ENCODE data around the gene NPAS2.

Gene NPAS2

DNA sequence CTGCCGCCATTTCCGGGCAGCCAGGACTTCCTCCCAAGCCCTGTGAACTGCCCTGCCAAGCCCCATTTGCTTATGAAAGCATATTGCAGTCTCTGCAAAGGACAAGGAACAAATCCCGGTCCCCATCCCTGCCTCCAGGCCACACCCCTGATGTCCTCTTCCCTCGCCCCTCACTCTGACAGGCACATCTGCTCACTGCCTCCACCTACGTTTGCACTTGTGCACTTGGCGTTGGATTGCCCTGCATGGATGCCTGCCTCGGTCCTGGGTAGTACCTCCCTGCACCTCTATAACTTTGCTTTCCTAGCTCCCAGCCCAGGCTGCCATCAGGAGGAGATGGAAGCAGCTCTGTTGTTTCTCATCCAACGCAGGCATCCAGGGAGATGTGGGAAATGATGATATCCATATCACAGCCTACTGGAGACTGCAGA, 162.5 kb downstream of the NPAS2 start:
- no peak overlapping the region for H3K4me3 ChIP-seq (ENCODE audit: low read depth, low read length)
- DNase-seq (ENCODE audit: low read depth) = no peak
- no peak for TF ChIP-seq CTCF (IDR thresholded peaks at IDR 0.05; ENCODE audit: insufficient read depth, low read depth, low read length, missing control alignments)

GRCh38 chr2:100983201-100983600, 163.3 kb downstream of the NPAS2 start:
- TF ChIP-seq CTCF (IDR thresholded peaks at IDR 0.05; ENCODE audit: insufficient read depth, low read depth, low read length, missing control alignments) = no peak
- no peak overlapping the region for H3K4me3 ChIP-seq (ENCODE audit: low read depth, low read length)
- no peak for DNase-seq (ENCODE audit: low read depth)

DNA sequence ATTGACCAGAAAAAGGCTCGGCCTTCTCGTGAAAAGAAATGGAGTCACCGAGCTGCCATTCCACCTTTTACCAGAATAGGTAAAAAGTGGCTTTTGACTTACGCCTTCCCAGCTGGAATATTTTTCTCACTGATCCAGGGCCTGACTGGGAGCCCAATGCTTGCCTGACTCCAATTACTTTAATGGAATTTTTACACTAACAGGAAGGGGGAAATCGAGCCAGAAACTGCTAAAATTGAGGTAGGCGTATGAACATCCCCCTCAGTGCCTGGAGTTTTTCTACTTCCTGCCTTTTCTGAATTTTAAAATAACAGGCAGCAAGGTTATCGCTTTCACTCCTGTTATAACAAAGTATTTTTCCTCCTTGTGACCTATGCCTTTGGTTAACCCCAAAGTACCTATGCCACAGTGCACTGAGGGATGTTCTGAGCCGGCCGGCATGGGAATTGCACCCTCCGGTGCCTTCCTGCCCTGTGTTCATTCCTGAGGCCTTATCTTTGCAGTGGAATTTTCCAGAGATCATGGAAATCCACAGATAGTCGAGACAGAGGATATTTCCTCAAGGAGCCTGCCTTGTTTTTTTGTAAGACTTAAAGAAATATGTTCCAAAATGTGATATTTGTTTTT, 163.9 kb downstream of the NPAS2 start:
- H3K4me3 ChIP-seq (ENCODE audit: low read depth, low read length) = no peak overlapping the region
- TF ChIP-seq CTCF (IDR thresholded peaks at IDR 0.05; ENCODE audit: insufficient read depth, low read depth, low read length, missing control alignments) = no peak
- DNase-seq (ENCODE audit: low read depth) = no peak

GRCh38 chr2:100984892-100985307, 165.0 kb downstream of the NPAS2 start:
- H3K4me3 ChIP-seq (ENCODE audit: low read depth, low read length) = no peak overlapping the region
- TF ChIP-seq CTCF (IDR thresholded peaks at IDR 0.05; ENCODE audit: insufficient read depth, low read depth, low read length, missing control alignments) = peak; percentile 92
- peak; percentile 84 for DNase-seq (ENCODE audit: low read depth)

DNA sequence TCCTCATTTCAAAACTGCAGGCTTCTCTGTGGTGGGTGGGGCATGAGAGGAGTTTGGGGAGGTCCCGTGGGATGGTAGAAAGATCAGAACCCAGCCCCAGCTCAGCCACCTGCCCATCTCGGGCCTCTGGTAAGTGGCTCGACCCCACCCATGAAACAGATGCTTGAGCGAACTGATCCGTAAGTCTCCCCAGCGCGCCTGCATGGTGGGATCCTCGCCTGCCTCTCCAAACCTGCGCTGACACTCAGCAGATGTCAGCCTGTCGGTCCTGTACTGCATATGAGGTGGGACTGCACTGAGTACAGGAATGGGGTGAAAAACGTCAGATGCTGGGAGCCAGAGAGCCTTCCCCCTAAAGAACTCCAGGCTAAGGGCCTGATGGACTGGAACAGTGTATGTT, 166.2 kb downstream of the NPAS2 start:
- DNase-seq (ENCODE audit: low read depth) = no peak
- TF ChIP-seq CTCF (IDR thresholded peaks at IDR 0.05; ENCODE audit: insufficient read depth, low read depth, low read length, missing control alignments) = no peak
- H3K4me3 ChIP-seq (ENCODE audit: low read depth, low read length) = no peak overlapping the region

DNA sequence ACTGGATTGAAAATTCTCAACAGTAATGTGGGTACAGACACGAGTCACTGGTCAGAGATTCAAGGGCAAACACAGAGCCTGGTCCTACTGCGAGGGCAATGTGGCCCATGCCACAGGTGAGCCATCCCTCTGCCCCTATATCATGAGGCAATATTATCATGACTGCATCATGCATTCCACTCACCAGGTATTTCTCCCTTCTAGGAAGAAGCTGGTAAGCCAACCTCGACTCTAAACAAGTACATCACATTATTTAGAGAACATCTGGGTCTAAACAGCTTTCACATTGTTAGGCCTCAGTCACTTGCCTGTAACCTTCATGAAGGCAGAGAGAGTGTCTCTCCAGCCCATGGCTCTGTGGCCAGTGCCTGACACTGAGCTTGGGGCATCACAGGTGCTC, 167.6 kb downstream of the NPAS2 start:
- no peak overlapping the region for H3K4me3 ChIP-seq (ENCODE audit: low read depth, low read length)
- TF ChIP-seq CTCF (IDR thresholded peaks at IDR 0.05; ENCODE audit: insufficient read depth, low read depth, low read length, missing control alignments) = no peak
- no peak for DNase-seq (ENCODE audit: low read depth)

- H3K4me3 ChIP-seq (ENCODE audit: low read depth, low read length) = no peak overlapping the region
- no peak for TF ChIP-seq CTCF (IDR thresholded peaks at IDR 0.05; ENCODE audit: insufficient read depth, low read depth, low read length, missing control alignments)
- no peak for DNase-seq (ENCODE audit: low read depth)
These were observed 168.0 kb downstream of the NPAS2 start for GRCh38 chr2:100987974-100988373.

Data from GM12865 (cell line).